Large intestine (tissue), 3 donors: ENCODE results near the gene TMCC3. TPM values are rescaled to one million over a fixed set of nuclear protein-coding genes. Genes with fewer than 3 reads are reported as not detected.

ENCODE experiments used
- DNase-seq, 2 donors: peaks; one replicate each; pipeline versions ENCODE4 v3.0.0 to v3.0.0-alpha.2; 2013
- H3K27ac ChIP-seq: one replicate; pipeline ENCODE4 v1.5.1; 2013; ENCODE audit warnings: low read length
- H3K27me3 ChIP-seq: 2 replicates; pipeline ENCODE4 v1.6.1; 2013; ENCODE audit warnings: low read length; ENCODE audit not compliant: control insufficient read depth, insufficient read depth
- H3K36me3 ChIP-seq: 2 replicates; pipeline ENCODE4 v1.6.1; 2013; ENCODE audit warnings: low read length; ENCODE audit not compliant: control insufficient read depth, insufficient read depth
- H3K4me1 ChIP-seq: one replicate; pipeline ENCODE4 v1.6.1; 2013; ENCODE audit warnings: low read length; ENCODE audit not compliant: control insufficient read depth, insufficient read depth
- H3K4me3 ChIP-seq: one replicate; pipeline ENCODE4 v1.5.1; 2013; ENCODE audit warnings: low read length
- H3K9me3 ChIP-seq: one replicate; pipeline ENCODE4 v1.6.1; 2013; ENCODE audit warnings: mild to moderate bottlenecking, low read depth, low read length, moderate library complexity; ENCODE audit not compliant: control insufficient read depth
- WGBS: methylation state at CpG from one replicate; pipeline ENCODE4 v1.1.5; 2013; ENCODE audit warnings: low lambda C conversion rate; ENCODE audit not compliant: insufficient coverage; 5-methylcytosine and 5-hydroxymethylcytosine counted together
- polyA plus RNA-seq: library from polyadenylated mRNA; unstranded; fragments of 120-200 nt; gene quantifications from one replicate; pipeline ENCODE4 v1.2.1, GENCODE V29; 2013

The TMCC3 gene
- polyA plus RNA-seq, 1 donor: 24.3 TPM

- Histone ChIP-seq H3K9me3 (no peaks in the 10 kb centered on the region), H3K27me3 (no peaks in the 10 kb centered on the region), H3K36me3 (peaks cover 43% of the 10 kb centered on the region), H3K27ac (no peak overlapping the region), H3K4me3 (no peak overlapping the region), H3K4me1 (peaks cover 13% of the 10 kb centered on the region)
- no peak for DNase-seq
- WGBS: 80% methylated on average over 1 of the region's 2 CpGs
Measured at GRCh38 chr12:94575024-94575423, 75.3 kb downstream of the TMCC3 start.

GRCh38 chr12:94571556-94571955 is 78.8 kb downstream of the TMCC3 start:
- Histone ChIP-seq H3K9me3 (no peaks in the 10 kb centered on the region), H3K36me3 (peaks cover 33% of the 10 kb centered on the region), H3K4me1 (peaks cover 13% of the 10 kb centered on the region), H3K4me3 (no peak overlapping the region), H3K27ac (peak overlapping the region; percentile 65), H3K27me3 (no peaks in the 10 kb centered on the region)
- DNase-seq: peak; percentile 94 to 97
- WGBS: no CpG with 5 or more reads among the region's 12 CpGs

GRCh38 chr12:94570161-94570560 is 80.2 kb downstream of the TMCC3 start:
- Histone ChIP-seq H3K36me3 (peaks cover 26% of the 10 kb centered on the region), H3K4me3 (no peak overlapping the region), H3K4me1 (peaks cover 13% of the 10 kb centered on the region), H3K27ac (peak overlapping the region; percentile 65), H3K9me3 (no peaks in the 10 kb centered on the region), H3K27me3 (no peaks in the 10 kb centered on the region)
- DNase-seq: no peak
- 100% methylated on average over 2 of the region's 7 CpGs for WGBS

- 100% methylated on average over 5 of the region's 6 CpGs for WGBS
- DNase-seq: no peak
- Histone ChIP-seq H3K36me3 (peaks cover 20% of the 10 kb centered on the region), H3K9me3 (no peaks in the 10 kb centered on the region), H3K4me1 (peaks cover 13% of the 10 kb centered on the region), H3K4me3 (no peak overlapping the region), H3K27ac (no peak overlapping the region), H3K27me3 (no peaks in the 10 kb centered on the region)
Measured at GRCh38 chr12:94567761-94568160, 82.6 kb downstream of the TMCC3 start.

- H3K4me1 ChIP-seq: peaks cover 9% of the 10 kb centered on the region
- H3K36me3 ChIP-seq: peaks cover 18% of the 10 kb centered on the region
- H3K9me3 ChIP-seq: no peaks in the 10 kb centered on the region
- no peak overlapping the region for H3K27ac ChIP-seq
- H3K4me3 ChIP-seq: no peak overlapping the region
- WGBS: 100% methylated on average over 1 of the region's 8 CpGs
- no peak for DNase-seq
- H3K27me3 ChIP-seq: no peaks in the 10 kb centered on the region
Measured at GRCh38 chr12:94566345-94566744, 84.0 kb downstream of the TMCC3 start.

- Histone ChIP-seq H3K4me3 (no peak overlapping the region), H3K9me3 (no peaks in the 10 kb centered on the region), H3K36me3 (peaks cover 14% of the 10 kb centered on the region), H3K27ac (no peak overlapping the region), H3K27me3 (no peaks in the 10 kb centered on the region), H3K4me1 (peaks cover 7% of the 10 kb centered on the region)
- 100% methylated on average over 2 of the region's 8 CpGs for WGBS
- no peak for DNase-seq
Measured at GRCh38 chr12:94565683-94566082, 84.7 kb downstream of the TMCC3 start.

GRCh38 chr12:94563286-94563685 is 87.1 kb downstream of the TMCC3 start:
- Histone ChIP-seq H3K36me3 (no peaks in the 10 kb centered on the region), H3K4me3 (no peak overlapping the region), H3K27ac (no peak overlapping the region), H3K4me1 (peaks cover 19% of the 10 kb centered on the region), H3K9me3 (no peaks in the 10 kb centered on the region), H3K27me3 (no peaks in the 10 kb centered on the region)
- DNase-seq: no peak
- WGBS: no CpG with 5 or more reads among the region's 5 CpGs

- no CpG with 5 or more reads among the region's 11 CpGs for WGBS
- no peak overlapping the region for H3K4me3 ChIP-seq
- peaks cover 25% of the 10 kb centered on the region for H3K4me1 ChIP-seq
- H3K27me3 ChIP-seq: no peaks in the 10 kb centered on the region
- no peak overlapping the region for H3K27ac ChIP-seq
- no peaks in the 10 kb centered on the region for H3K9me3 ChIP-seq
- DNase-seq: no peak
- H3K36me3 ChIP-seq: no peaks in the 10 kb centered on the region
Measured at GRCh38 chr12:94561943-94562411, 88.4 kb downstream of the TMCC3 start.

- H3K4me1 ChIP-seq: peaks cover 25% of the 10 kb centered on the region
- 17% methylated on average over 1 of the region's 17 CpGs for WGBS
- DNase-seq: peak in 1 of 2 donors; percentile 53
Measured at GRCh38 chr12:94560431-94561221, 89.7 kb downstream of the TMCC3 start.

GRCh38 chr12:94558612-94559011 is 91.7 kb downstream of the TMCC3 start:
- whole genome bisulfite sequencing: no CpG with 5 or more reads among the region's 2 CpGs
- Histone ChIP-seq H3K36me3 (no peaks in the 10 kb centered on the region), H3K27me3 (no peaks in the 10 kb centered on the region), H3K9me3 (no peaks in the 10 kb centered on the region), H3K4me1 (peaks cover 25% of the 10 kb centered on the region), H3K4me3 (no peak overlapping the region), H3K27ac (peak overlapping the region; percentile 33)
- peak in 1 of 2 donors; percentile 39 for DNase-seq

More at GRCh38 chr12:94560431-94561221, 89.7 kb downstream of the TMCC3 start:
- Histone ChIP-seq H3K27ac (no peak overlapping the region), H3K4me3 (no peak overlapping the region), H3K9me3 (no peaks in the 10 kb centered on the region), H3K36me3 (no peaks in the 10 kb centered on the region), H3K27me3 (no peaks in the 10 kb centered on the region)
